GM12878 (cell line): ENCODE results near the gene LRP1. TPM values are rescaled to one million over a fixed set of nuclear protein-coding genes. Genes with fewer than 3 reads are reported as not detected.

ENCODE experiments used
- ATF2 ChIP-seq: IDR thresholded peaks from 2 replicates; pipeline ENCODE4 v1.6.1; 2012; ENCODE audit warnings: low read length, inconsistent platforms
- CBX3 ChIP-seq: fragments of 200-600 bp; sonication (generic); IDR thresholded peaks from 2 replicates; pipeline ENCODE4 v1.6.1; 2016; ENCODE audit warnings: low read depth, borderline replicate concordance
- CHD2 ChIP-seq: IDR thresholded peaks from 2 replicates; pipeline ENCODE4 v1.6.1; 2011; ENCODE audit warnings: low read depth, low read length, improper control_type of control experiment, borderline replicate concordance
- CREB1 ChIP-seq: IDR thresholded peaks from 2 replicates; pipeline ENCODE4 v1.6.1; 2012; ENCODE audit warnings: low read depth, mild to moderate bottlenecking, inconsistent platforms
- CREM ChIP-seq: IDR thresholded peaks from 2 replicates; pipeline ENCODE4 v1.6.1; 2014; ENCODE audit warnings: antibody characterized with exemption, low read depth
- ESRRA ChIP-seq: IDR thresholded peaks from 2 replicates; pipeline ENCODE4 v1.6.1; 2012; ENCODE audit warnings: mild to moderate bottlenecking, low read length, improper control_type of control experiment
- ETV6 ChIP-seq, 2 experiments: fragments of 450-650 bp in 1 of 2; IDR thresholded peaks in 1 of 2; conservative IDR thresholded peaks in 1 of 2; 2 replicates each; pipeline ENCODE4 v1.6.1; 2014; ENCODE audit warnings: antibody characterized with exemption in 1 of 2, borderline replicate concordance in 1 of 2, low read depth in 1 of 2, mild to moderate bottlenecking in 1 of 2, moderate library complexity in 1 of 2
- FOXK2 ChIP-seq: fragments of 450-650 bp; IDR thresholded peaks from 2 replicates; pipeline ENCODE4 v1.6.1; 2017; ENCODE audit warnings: mild to moderate bottlenecking, moderate library complexity
- GABPA ChIP-seq: IDR thresholded peaks from 2 replicates; pipeline ENCODE4 v1.6.1; 2014; ENCODE audit warnings: antibody characterized with exemption, low read depth, mild to moderate bottlenecking, inconsistent platforms
- HDAC2 ChIP-seq: fragments of 200-600 bp; sonication (generic); IDR thresholded peaks from 2 replicates; pipeline ENCODE4 v1.6.1; 2017
- IKZF1 ChIP-seq: fragments of 450-650 bp; conservative IDR thresholded peaks from 2 replicates; pipeline ENCODE4 v1.6.1; 2017; ENCODE audit warnings: antibody characterized with exemption, mild to moderate bottlenecking
- IKZF2 ChIP-seq, 2 experiments: fragments of 450-650 bp; IDR thresholded peaks; 2 replicates each; pipeline ENCODE4 v1.6.1; 2017; ENCODE audit warnings: mild to moderate bottlenecking in 2 of 2, moderate library complexity in 2 of 2
- IRF4 ChIP-seq: IDR thresholded peaks from 2 replicates; pipeline ENCODE4 v1.6.1; 2011; ENCODE audit warnings: low read depth, low read length
- LARP7 ChIP-seq: fragments of 450-650 bp; IDR thresholded peaks from 2 replicates; pipeline ENCODE4 v1.6.1; 2017; ENCODE audit warnings: mild to moderate bottlenecking
- POLR2AphosphoS2 ChIP-seq: IDR thresholded peaks from 2 replicates; pipeline ENCODE4 v1.6.1; 2011; ENCODE audit warnings: low read depth, mild to moderate bottlenecking, low read length, improper control_type of control experiment, moderate library complexity
- POU2F2 ChIP-seq: IDR thresholded peaks from 3 replicates; pipeline ENCODE4 v1.6.1; 2011; ENCODE audit warnings: low read depth, mild to moderate bottlenecking, low read length, borderline replicate concordance
- RBBP5 ChIP-seq: fragments of 200-600 bp; sonication (generic); conservative IDR thresholded peaks from 2 replicates; pipeline ENCODE4 v1.6.1; 2016
- SMAD5 ChIP-seq: IDR thresholded peaks from 2 replicates; pipeline ENCODE4 v1.6.1; 2016; ENCODE audit warnings: antibody characterized with exemption, low read depth
- SMARCA5 ChIP-seq: fragments of 450-650 bp; IDR thresholded peaks from 2 replicates; pipeline ENCODE4 v1.6.1; 2017; ENCODE audit warnings: mild to moderate bottlenecking
- STAT3 ChIP-seq: IDR thresholded peaks from 2 replicates; pipeline ENCODE4 v1.6.1; 2011; ENCODE audit warnings: low read depth, low read length, improper control_type of control experiment
- TAF1 ChIP-seq: IDR thresholded peaks from 2 replicates; pipeline ENCODE4 v1.6.1; 2011; ENCODE audit warnings: mild to moderate bottlenecking, low read depth, low read length, borderline replicate concordance
- TBL1XR1 ChIP-seq: IDR thresholded peaks from 2 replicates; pipeline ENCODE4 v1.6.1; 2012; ENCODE audit warnings: low read depth, low read length, improper control_type of control experiment
- TCF3 ChIP-seq: IDR thresholded peaks from 2 replicates; pipeline ENCODE4 v1.6.1; 2012; ENCODE audit warnings: low read depth, mild to moderate bottlenecking, low read length, borderline replicate concordance; ENCODE audit not compliant: insufficient read depth
- YBX1 ChIP-seq: fragments of 450-650 bp; IDR thresholded peaks from 2 replicates; pipeline ENCODE4 v1.6.1; 2016; ENCODE audit warnings: antibody characterized with exemption
- ZBTB33 ChIP-seq: fragments of 450-650 bp; IDR thresholded peaks from 2 replicates; pipeline ENCODE4 v1.6.1; 2017; ENCODE audit warnings: mild to moderate bottlenecking
- ZBTB40 ChIP-seq: fragments of 450-650 bp; IDR thresholded peaks from 2 replicates; pipeline ENCODE4 v1.6.1; 2016; ENCODE audit warnings: mild to moderate bottlenecking, moderate library complexity, borderline replicate concordance
- ZNF384 ChIP-seq: IDR thresholded peaks from 2 replicates; pipeline ENCODE4 v1.6.1; 2012; ENCODE audit warnings: low read depth, mild to moderate bottlenecking, low read length, improper control_type of control experiment, borderline replicate concordance
- polyA plus RNA-seq, 11 experiments: library from polyadenylated mRNA; depleted of rRNA in 4 of 11; unstranded in 6 of 11; stranded (reverse) in 5 of 11; fragments of >200 nt; fragmentation: Nextera tagmentation in 4 of 11; fragmentation: Illumina TruSeq in 1 of 11; extraction: Ambion mirVana in 4 of 11; extraction: Trizol in 1 of 11; gene quantifications; 1 replicate in 1 of 11; 2 replicates in 10 of 11; pipeline versions ENCODE4 v1.2.1 to v1.2.3, GENCODE V29; 2011 to 2016; ENCODE audit warnings: inconsistent platforms in 2 of 11, missing spikeins in 2 of 11, low read depth in 1 of 11
- total RNA-seq, 4 experiments: library from RNA; depleted of rRNA in 3 of 4; stranded (reverse); fragments of >200 nt in 3 of 4; fragmentation: Illumina TruSeq in 1 of 4; extraction: Trizol in 1 of 4; gene quantifications; 2 replicates each; pipeline versions ENCODE4 v1.2.1 to v1.2.3, GENCODE V29; 2013 to 2021

The LRP1 gene
- total and polyA plus RNA-seq, 10 of the 15 experiments (the other 5 are each of a cell fraction or from before 2014, with no cell fraction given): under 0.01 to 1.1 (median 0.20) TPM; not detected in 2

GRCh38 chr12:57086493-57087009 is 41.7 kb upstream of the LRP1 start (continued):
- TF ChIP-seq CHD2: no peak
- TF ChIP-seq CBX3: no peak
- TF ChIP-seq FOXK2: no peak
- no peak for TF ChIP-seq YBX1
- TF ChIP-seq POLR2AphosphoS2: 0 out of 2 replicates have a peak, but pooled peaks have one; percentile 25
- no peak for TF ChIP-seq ESRRA
- no peak for TF ChIP-seq GABPA
- TF ChIP-seq ZBTB33: no peak
- no peak; the same call in 1 of the 2 replicates for TF ChIP-seq LARP7
- no peak for TF ChIP-seq ZNF384
- TF ChIP-seq IKZF2 (IDR thresholded peaks at IDR 0.05): peak; percentile 57 to 72; a peak in 2 of 4 replicates
- peak; percentile 40; the same call in 1 of the 2 replicates for TF ChIP-seq TBL1XR1
- no peak for TF ChIP-seq HDAC2
- no peak for TF ChIP-seq POU2F2
- TF ChIP-seq TAF1: no peak
- TF ChIP-seq ETV6 (conservative IDR thresholded peaks at IDR 0.05 in 1 of 2, IDR thresholded peaks at IDR 0.05 in 1 of 2; ENCODE audit: borderline replicate concordance in 1 of 2, low read depth in 1 of 2): no peak
- TF ChIP-seq ATF2: no peak
- TF ChIP-seq RBBP5: no peak
- TF ChIP-seq CREM: no peak
- 0 out of 2 replicates have a peak, but pooled peaks have one; percentile 27 for TF ChIP-seq STAT3
- TF ChIP-seq IKZF1: peak; percentile 60; the same call in 1 of the 2 replicates
- no peak for TF ChIP-seq CREB1
- TF ChIP-seq SMARCA5: 0 out of 2 replicates have a peak, but pooled peaks have one; percentile 38
- peak; percentile 27; the same call in 1 of the 2 replicates for TF ChIP-seq ZBTB40
- TF ChIP-seq IRF4: no peak
- no peak for TF ChIP-seq TCF3
- 0 out of 2 replicates have a peak, but pooled peaks have one; percentile 23 for TF ChIP-seq SMAD5
